Ovary (tissue), 9 donors: ENCODE measurements around the gene DIPK1B. TPM values are rescaled to one million over a fixed set of nuclear protein-coding genes. Genes with fewer than 3 reads are reported as not detected.

Source experiments
- DNase-seq, 5 donors: peaks; one replicate each; pipeline ENCODE4 v3.0.0-alpha.2; 2019 to 2020
- H3K27ac ChIP-seq, 2 donors: fragments of 200-600 bp; one replicate each; pipeline versions ENCODE4 v1.5.1 to v1.8.0; 2019 to 2022
- H3K27me3 ChIP-seq: fragments of 200-600 bp; one replicate; pipeline ENCODE4 v1.8.0; 2022
- H3K36me3 ChIP-seq: fragments of 200-600 bp; sonication (generic); one replicate; pipeline ENCODE4 v1.5.1; 2019
- H3K4me1 ChIP-seq: one replicate; pipeline ENCODE4 v1.8.1; 2013; ENCODE audit warnings: mild to moderate bottlenecking, moderate library complexity; ENCODE audit not compliant: insufficient read depth
- H3K4me3 ChIP-seq: fragments of 200-600 bp; sonication (generic); one replicate; pipeline ENCODE4 v1.5.1; 2017
- H3K9me3 ChIP-seq, 2 donors: fragments of 200-600 bp in 1 of 2; sonication (generic) in 1 of 2; one replicate each; pipeline versions ENCODE4 v1.5.1 to v1.8.1; 2013 to 2019; ENCODE audit warnings: mild to moderate bottlenecking in 1 of 2, moderate library complexity in 1 of 2
- EP300 ChIP-seq: sonication (generic); formaldehyde crosslinking; IDR thresholded peaks from one replicate; pipeline ENCODE4 v1.6.1; 2017; ENCODE audit warnings: antibody characterized with exemption
- POLR2A ChIP-seq: fragments of 450-650 bp; IDR thresholded peaks from one replicate; pipeline ENCODE4 v1.6.1; 2017; ENCODE audit warnings: antibody characterized with exemption, mild to moderate bottlenecking, moderate library complexity
- WGBS, 3 donors: extraction: QIAGEN DNeasy Blood & Tissue Kit in 1 of 3; methylation state at CpG; one replicate each; pipeline versions ENCODE4 v1.1.5 to v1.1.7; 2013 to 2017; 5-methylcytosine and 5-hydroxymethylcytosine counted together
- intact Hi-C, 4 donors: fragments of 100-400 bp; cut with DNase I; formaldehyde crosslinking; loops; one replicate each; pipeline versions ENCODE4 v1.11.0 to v1.15.1; 2022 to 2023
- polyA plus RNA-seq, 2 donors: library from polyadenylated mRNA; stranded (reverse); fragments of 200-250 nt in 1 of 2; fragments of 350-450 nt in 1 of 2; fragmentation: Illumina TruSeq in 1 of 2; extraction: RNeasy Lipid Tissue Mini Kit (QIAGEN cat#74804) in 1 of 2; gene quantifications; one replicate each; pipeline ENCODE4 v1.2.3, GENCODE V29; 2013 to 2014
- total RNA-seq, 7 donors: library from RNA; depleted of rRNA in 2 of 7; stranded (reverse); fragments of >200 nt in 2 of 7; fragmentation: NEBNext Ultra II Directional in 3 of 7; extraction: Animal tissue kit (Norgen Biotek cat#: 25700) in 3 of 7; gene quantifications; one replicate each; pipeline versions ENCODE4 v1.1.0 to v1.2.4, GENCODE V29; 2016 to 2023
- TF ChIP-seq, protein P1 (sequence below), 3 donors: fragments of 450-650 bp in 2 of 3; fragments of 200-600 bp in 1 of 3; IDR thresholded peaks; one replicate each; pipeline versions ENCODE4 v1.5.1 to v1.8.0; 2016 to 2022; ENCODE audit warnings: antibody characterized with exemption in 3 of 3, mild to moderate bottlenecking in 1 of 3
- donor health status: DM: no; HTN: no; CAD: no; lungs with moderate emphysema.
- donor health status: DM: no; HTN: no; CAD: no.
- donor health status: Bipolar disorder and iron deficiency.
- donor health status: DM: yes; HTN: yes; CAD: no.
- donor health status: DM: no; HTN: no; CAD: no.
- donor health status: DM: yes; HTN: yes; CAD: no.

The DIPK1B gene
- total and polyA plus RNA-seq, 9 donors, result 2.9 to 23.4 (median 13.1) TPM

DNA sequence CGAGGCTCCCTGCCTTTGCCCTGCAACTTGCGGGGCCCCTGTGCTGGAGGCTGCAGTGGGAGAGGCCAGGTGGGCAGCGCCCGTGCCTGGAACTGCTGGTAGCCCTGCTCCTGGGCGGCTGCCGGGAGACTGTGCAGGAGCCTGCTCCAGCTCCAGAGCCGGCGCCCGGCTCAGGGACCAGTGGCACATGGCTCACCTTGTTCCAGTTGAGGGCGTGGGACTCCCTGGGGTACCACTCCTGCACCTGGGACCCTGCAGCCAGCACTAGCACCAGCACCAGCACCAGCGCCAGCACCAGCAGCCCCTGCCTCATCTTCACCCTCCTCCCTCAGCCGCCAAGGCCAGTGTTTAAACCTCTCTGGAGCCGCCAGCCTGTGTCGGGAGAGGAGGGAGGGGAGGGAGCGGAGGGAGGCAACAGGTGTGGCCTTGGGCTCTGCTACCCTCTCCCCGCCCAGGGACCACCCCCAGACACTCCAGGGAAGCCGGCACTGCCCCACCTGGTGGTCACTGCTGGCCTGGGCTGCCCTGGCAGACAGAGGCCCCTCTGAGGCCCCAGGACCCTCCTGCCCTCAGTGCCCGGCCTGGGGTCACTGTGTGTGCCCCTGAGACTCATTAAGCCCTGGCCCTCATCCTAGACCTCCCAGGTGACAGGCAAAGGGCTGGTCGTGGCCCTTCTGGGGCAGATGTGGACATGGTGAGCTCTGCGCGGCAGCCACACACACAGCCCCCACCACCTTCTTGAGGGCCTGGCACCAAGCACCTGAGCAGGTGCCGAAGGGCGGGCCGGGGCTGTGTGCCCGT, 30.4 kb downstream of the DIPK1B start, which contains the start of gene LCN10:
TSS of gene LCN10 (minus strand) at position 350 of the 801 bp plus-strand sequence. CDS start at position 313, 37 bp downstream.
- Histone ChIP-seq H3K4me3 (no peak within 1 kb of the TSS), H3K4me1 (peaks cover 3% of the 10 kb centered on the region), H3K9me3 (no peaks in the 10 kb centered on the region), H3K27me3 (no peaks in the 10 kb centered on the region), H3K36me3 (no peaks in the 10 kb centered on the region), H3K27ac (no peak within 1 kb of the TSS)
- no peak for DNase-seq
- intact Hi-C loops, result no loop called here
- 18 to 22% (median 22%) methylated on average over 19 to 25 of the region's 25 CpGs for WGBS, 3 donors
- TF ChIP-seq POLR2A, result no peak
- TF ChIP-seq EP300, result no peak
- TF ChIP-seq, protein P1, sequence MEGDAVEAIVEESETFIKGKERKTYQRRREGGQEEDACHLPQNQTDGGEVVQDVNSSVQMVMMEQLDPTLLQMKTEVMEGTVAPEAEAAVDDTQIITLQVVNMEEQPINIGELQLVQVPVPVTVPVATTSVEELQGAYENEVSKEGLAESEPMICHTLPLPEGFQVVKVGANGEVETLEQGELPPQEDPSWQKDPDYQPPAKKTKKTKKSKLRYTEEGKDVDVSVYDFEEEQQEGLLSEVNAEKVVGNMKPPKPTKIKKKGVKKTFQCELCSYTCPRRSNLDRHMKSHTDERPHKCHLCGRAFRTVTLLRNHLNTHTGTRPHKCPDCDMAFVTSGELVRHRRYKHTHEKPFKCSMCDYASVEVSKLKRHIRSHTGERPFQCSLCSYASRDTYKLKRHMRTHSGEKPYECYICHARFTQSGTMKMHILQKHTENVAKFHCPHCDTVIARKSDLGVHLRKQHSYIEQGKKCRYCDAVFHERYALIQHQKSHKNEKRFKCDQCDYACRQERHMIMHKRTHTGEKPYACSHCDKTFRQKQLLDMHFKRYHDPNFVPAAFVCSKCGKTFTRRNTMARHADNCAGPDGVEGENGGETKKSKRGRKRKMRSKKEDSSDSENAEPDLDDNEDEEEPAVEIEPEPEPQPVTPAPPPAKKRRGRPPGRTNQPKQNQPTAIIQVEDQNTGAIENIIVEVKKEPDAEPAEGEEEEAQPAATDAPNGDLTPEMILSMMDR (IDR thresholded peaks at IDR 0.05), result no peak

DNA sequence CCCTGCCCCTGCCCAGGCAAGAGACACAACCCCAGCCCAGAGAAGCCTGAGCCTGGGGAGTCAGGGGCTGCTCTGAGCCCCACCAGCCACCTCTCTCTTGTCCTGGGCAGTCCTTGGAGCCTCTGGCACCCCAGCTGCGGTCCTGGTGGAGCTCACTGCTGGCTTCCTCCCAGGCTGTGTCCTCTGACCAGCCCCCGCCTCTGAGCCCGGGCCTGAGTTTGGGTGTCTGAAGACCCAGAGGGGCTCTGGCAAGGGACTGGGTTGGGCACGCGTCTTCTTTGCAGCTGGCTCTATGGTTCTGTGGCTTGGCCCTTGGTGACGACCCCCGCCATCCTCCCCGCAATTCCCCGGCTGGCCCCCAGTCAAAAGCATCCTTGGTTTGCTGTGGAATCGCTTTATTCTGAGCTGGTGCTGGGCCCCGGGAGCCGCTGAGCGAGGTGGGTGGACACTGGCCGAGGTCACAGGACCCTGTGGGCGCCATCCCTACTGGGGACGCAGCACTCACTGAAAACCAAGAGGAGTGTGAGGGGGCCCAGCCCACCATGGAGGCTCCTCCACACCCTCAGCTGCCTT, 31.4 kb downstream of the DIPK1B start:
- no peaks in the 10 kb centered on the region for H3K9me3 ChIP-seq
- no peak for TF ChIP-seq POLR2A
- no peak for TF ChIP-seq EP300
- TF ChIP-seq, protein P1 (IDR thresholded peaks at IDR 0.05), result no peak
- no peaks in the 10 kb centered on the region for H3K36me3 ChIP-seq
- no peaks in the 10 kb centered on the region for H3K27me3 ChIP-seq
- no peak for DNase-seq
- no peak overlapping the region for H3K27ac ChIP-seq
- 69 to 78% (median 75%) methylated on average over 15 to 16 of the region's 16 CpGs for WGBS, 3 donors
- peaks cover 3% of the 10 kb centered on the region for H3K4me1 ChIP-seq
- no peak overlapping the region for H3K4me3 ChIP-seq
- intact Hi-C loops, result no loop called here

DNA sequence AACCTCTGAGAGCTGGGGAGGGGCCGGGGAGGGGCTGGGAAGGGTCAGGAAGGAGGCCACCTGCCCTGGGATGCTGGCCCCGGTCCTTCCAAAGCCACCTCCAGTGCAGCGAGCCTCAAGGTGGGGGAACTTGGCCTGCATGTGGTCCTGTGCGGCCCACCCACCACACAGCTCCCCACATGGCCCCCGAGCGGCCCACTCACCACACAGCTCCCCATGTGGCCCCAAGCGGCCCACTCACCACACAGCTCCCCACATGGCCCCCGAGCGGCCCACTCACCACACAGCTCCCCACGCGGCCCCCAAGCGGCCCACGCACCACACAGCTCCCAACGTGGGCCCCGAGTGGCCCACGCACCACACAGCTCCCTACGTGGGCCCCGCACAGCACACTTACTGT, 32.4 kb downstream of the DIPK1B start:
- H3K36me3 ChIP-seq, result no peaks in the 10 kb centered on the region
- DNase-seq, result no peak
- peaks cover 3% of the 10 kb centered on the region for H3K4me1 ChIP-seq
- H3K27ac ChIP-seq, result no peak overlapping the region
- H3K9me3 ChIP-seq, result no peaks in the 10 kb centered on the region
- 84 to 87% (median 86%) methylated on average over 15 to 18 of the region's 18 CpGs for WGBS, 3 donors
- intact Hi-C loops, result no loop called here
- H3K4me3 ChIP-seq, result no peak overlapping the region
- no peaks in the 10 kb centered on the region for H3K27me3 ChIP-seq
- TF ChIP-seq, protein P1 (IDR thresholded peaks at IDR 0.05), result no peak
- TF ChIP-seq EP300 (no peak), POLR2A (no peak)

DNA sequence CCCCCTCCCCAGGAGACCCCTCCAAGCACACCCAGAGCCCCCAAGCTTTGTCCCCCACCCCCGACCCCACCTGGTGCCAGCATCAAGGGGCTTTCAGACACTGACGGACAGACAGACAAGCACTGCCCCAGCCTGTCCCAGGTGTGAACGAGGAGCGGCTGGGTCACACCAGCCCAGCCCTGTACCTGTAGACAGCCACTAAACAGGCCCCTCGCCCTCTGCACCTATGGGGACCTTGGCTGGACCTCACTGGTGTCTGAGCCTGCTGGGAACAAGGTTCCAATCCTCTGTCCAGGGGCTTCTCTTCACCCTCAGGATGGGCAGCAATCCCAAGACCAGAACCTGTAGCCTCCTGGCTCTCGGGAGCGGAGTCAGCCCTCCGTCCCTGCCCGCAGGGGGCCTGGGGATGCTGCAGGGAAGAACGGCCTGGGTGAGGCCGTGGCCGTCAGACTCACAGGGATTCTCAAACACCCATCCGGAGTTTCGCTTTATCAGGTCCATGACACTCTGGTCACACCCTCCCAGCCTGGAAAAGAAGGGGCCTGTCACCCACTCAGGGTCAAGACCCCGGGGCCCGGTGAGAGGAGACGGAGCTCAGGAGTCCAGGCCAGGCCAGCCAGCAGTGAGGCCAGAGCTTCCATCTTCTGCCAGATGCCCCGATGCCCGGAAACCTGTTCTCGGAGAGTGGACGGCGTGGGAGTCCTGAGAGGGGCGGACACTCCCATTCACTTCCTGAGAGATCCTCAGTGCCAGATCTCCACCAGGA, 33.2 kb downstream of the DIPK1B start:
- DNase-seq, result no peak
- 77 to 86% (median 80%) methylated on average over 21 to 23 of the region's 23 CpGs for WGBS, 3 donors
- TF ChIP-seq, protein P1 (IDR thresholded peaks at IDR 0.05), result no peak
- TF ChIP-seq EP300, result no peak
- TF ChIP-seq POLR2A, result no peak
- H3K27ac ChIP-seq, result no peak overlapping the region
- no peaks in the 10 kb centered on the region for H3K36me3 ChIP-seq
- H3K9me3 ChIP-seq, result no peaks in the 10 kb centered on the region
- peaks cover 3% of the 10 kb centered on the region for H3K4me1 ChIP-seq
- no peaks in the 10 kb centered on the region for H3K27me3 ChIP-seq
- H3K4me3 ChIP-seq, result no peak overlapping the region
- intact Hi-C loops, result no loop called here
